ENCODE results near the gene BMP6.

The BMP6 gene

DNA sequence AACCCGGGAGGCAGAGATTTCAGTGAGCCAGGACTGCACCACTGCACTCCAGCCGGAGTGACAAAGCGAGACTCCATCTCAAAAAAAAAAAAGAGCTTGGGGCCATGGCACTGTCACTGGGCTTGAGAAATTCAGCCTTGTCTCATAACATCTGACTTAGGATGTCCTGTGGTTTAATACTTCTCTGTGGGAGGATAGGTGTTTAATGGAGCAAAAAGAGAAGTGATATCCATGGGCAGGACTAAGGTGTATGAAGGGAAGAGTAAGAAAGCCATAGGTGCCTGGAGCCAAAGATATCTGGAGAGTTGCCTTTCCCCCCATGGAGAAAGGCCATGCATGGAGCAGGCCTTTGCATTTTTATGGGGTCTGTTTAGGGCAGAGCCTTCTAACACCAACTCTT, 11.2 kb downstream of the BMP6 start:
- no peaks in the 10 kb centered on the region for H3K9me3 ChIP-seq (replicated peaks; ENCODE audit: insufficient read depth, low read length)
- peaks cover 95% of the 10 kb centered on the region for H3K79me2 ChIP-seq (ENCODE audit: low read length)
- no peak for TF ChIP-seq EZH2 (optimal IDR thresholded peaks at IDR 0.05; ENCODE audit: low read depth, low read length)
- no peak for TF ChIP-seq EZH2phosphoT487 (IDR thresholded peaks at IDR 0.05; ENCODE audit: low read length)
- no peak for TF ChIP-seq CTCF (IDR thresholded peaks at IDR 0.05; ENCODE audit: low read length)
- no peaks in the 10 kb centered on the region for H3K4me1 ChIP-seq (ENCODE audit: low read length)
- H3K9me2 ChIP-seq (replicated peaks; ENCODE audit: insufficient read depth, low read length), result no peaks in the 10 kb centered on the region
- no peaks in the 10 kb centered on the region for H4K20me1 ChIP-seq (ENCODE audit: insufficient read depth, low read length)
- no peak overlapping the region for H3K9ac ChIP-seq (ENCODE audit: low read length)
- H3K4me3 ChIP-seq (ENCODE audit: low read length), result no peak overlapping the region
- H3F3A ChIP-seq (ENCODE audit: insufficient read depth, low read length), result peaks cover 8% of the 10 kb centered on the region; the same call in 1 of the 2 replicates
- H2AFZ ChIP-seq (ENCODE audit: low read length), result no peak overlapping the region
- H3K27ac ChIP-seq (ENCODE audit: low read length), result no peak overlapping the region
- H3K36me3 ChIP-seq (replicated peaks; ENCODE audit: insufficient read depth, low read length), result peaks cover 3% of the 10 kb centered on the region; the same call in 1 of the 2 replicates
- DNase-seq, result no peak
- H3K27me3 ChIP-seq (replicated peaks; ENCODE audit: insufficient read depth, low read length), result no peaks in the 10 kb centered on the region
- H3K4me2 ChIP-seq (ENCODE audit: low read depth, low read length), result no peak overlapping the region

GRCh38 chr6:7737867-7738266, 12.0 kb downstream of the BMP6 start:
- Histone ChIP-seq H4K20me1 (ENCODE audit: insufficient read depth, low read length) (no peaks in the 10 kb centered on the region), H3K4me2 (ENCODE audit: low read depth, low read length) (no peak overlapping the region), H3K9me3 (replicated peaks; ENCODE audit: insufficient read depth, low read length) (no peaks in the 10 kb centered on the region), H3F3A (ENCODE audit: insufficient read depth, low read length) (peaks cover 8% of the 10 kb centered on the region; the same call in 1 of the 2 replicates), H3K27me3 (replicated peaks; ENCODE audit: insufficient read depth, low read length) (no peaks in the 10 kb centered on the region), H3K4me1 (ENCODE audit: low read length) (no peaks in the 10 kb centered on the region), H3K9ac (ENCODE audit: low read length) (no peak overlapping the region), H3K4me3 (ENCODE audit: low read length) (no peak overlapping the region), H3K36me3 (replicated peaks; ENCODE audit: insufficient read depth, low read length) (peaks cover 3% of the 10 kb centered on the region; the same call in 1 of the 2 replicates), H3K79me2 (ENCODE audit: low read length) (peaks cover 95% of the 10 kb centered on the region), H2AFZ (ENCODE audit: low read length) (no peak overlapping the region), H3K9me2 (replicated peaks; ENCODE audit: insufficient read depth, low read length) (no peaks in the 10 kb centered on the region), H3K27ac (ENCODE audit: low read length) (no peak overlapping the region)
- TF ChIP-seq EZH2 (optimal IDR thresholded peaks at IDR 0.05; ENCODE audit: low read depth, low read length) (no peak), CTCF (IDR thresholded peaks at IDR 0.05; ENCODE audit: low read length) (no peak), EZH2phosphoT487 (IDR thresholded peaks at IDR 0.05; ENCODE audit: low read length) (no peak)
- no peak for DNase-seq

DNA sequence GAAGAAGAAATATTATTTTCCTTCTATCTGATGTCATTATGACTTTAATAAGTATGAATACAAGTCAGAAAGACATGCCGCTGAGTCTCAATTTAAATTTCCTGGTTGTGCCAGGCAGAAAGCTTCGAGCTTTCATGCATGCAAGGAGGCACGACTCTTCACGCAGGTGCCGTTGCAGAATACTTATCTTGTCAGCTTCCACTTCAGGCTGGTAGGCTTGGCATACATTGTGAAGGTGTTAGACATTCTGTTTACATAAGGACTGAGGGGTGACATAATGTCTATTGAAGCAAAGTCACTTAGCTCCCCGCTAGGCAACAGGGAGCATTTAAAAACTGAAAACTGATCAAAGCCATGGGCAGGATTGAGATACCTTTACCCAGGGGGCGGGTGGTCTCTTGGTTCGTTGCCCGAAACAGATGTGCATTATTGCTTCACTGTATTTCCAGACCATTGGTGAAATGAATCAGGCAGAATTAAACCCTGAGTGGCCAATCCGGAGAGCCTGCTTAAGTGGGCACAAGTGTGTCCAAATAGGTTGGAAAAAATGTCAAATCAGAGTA, 16.4 kb downstream of the BMP6 start:
- peaks cover 15% of the 10 kb centered on the region; the same call in 1 of the 2 replicates for H3F3A ChIP-seq (ENCODE audit: insufficient read depth, low read length)
- no peaks in the 10 kb centered on the region for H4K20me1 ChIP-seq (ENCODE audit: insufficient read depth, low read length)
- no peak overlapping the region for H2AFZ ChIP-seq (ENCODE audit: low read length)
- no peak overlapping the region for H3K4me3 ChIP-seq (ENCODE audit: low read length)
- peaks cover 97% of the 10 kb centered on the region for H3K79me2 ChIP-seq (ENCODE audit: low read length)
- H3K9me2 ChIP-seq (replicated peaks; ENCODE audit: insufficient read depth, low read length), result no peaks in the 10 kb centered on the region
- no peak for DNase-seq
- no peak overlapping the region for H3K27ac ChIP-seq (ENCODE audit: low read length)
- no peaks in the 10 kb centered on the region for H3K9me3 ChIP-seq (replicated peaks; ENCODE audit: insufficient read depth, low read length)
- TF ChIP-seq EZH2 (optimal IDR thresholded peaks at IDR 0.05; ENCODE audit: low read depth, low read length), result no peak
- TF ChIP-seq EZH2phosphoT487 (IDR thresholded peaks at IDR 0.05; ENCODE audit: low read length), result no peak
- TF ChIP-seq CTCF (IDR thresholded peaks at IDR 0.05; ENCODE audit: low read length), result no peak
- H3K9ac ChIP-seq (ENCODE audit: low read length), result no peak overlapping the region
- no peaks in the 10 kb centered on the region for H3K4me1 ChIP-seq (ENCODE audit: low read length)
- peaks cover 3% of the 10 kb centered on the region; the same call in 1 of the 2 replicates for H3K36me3 ChIP-seq (replicated peaks; ENCODE audit: insufficient read depth, low read length)
- no peaks in the 10 kb centered on the region for H3K27me3 ChIP-seq (replicated peaks; ENCODE audit: insufficient read depth, low read length)
- H3K4me2 ChIP-seq (ENCODE audit: low read depth, low read length), result no peak overlapping the region

Measured in MM.1S (cell line).